Measurements from ENCODE around the gene GIN1. TPM values are rescaled to one million over a fixed set of nuclear protein-coding genes. Genes with fewer than 3 reads are reported as not detected.

Gene GIN1
- total RNA-seq, 4 donors from 2014 or later = 8.6 to 14.9 (median 11.6) TPM

DNA sequence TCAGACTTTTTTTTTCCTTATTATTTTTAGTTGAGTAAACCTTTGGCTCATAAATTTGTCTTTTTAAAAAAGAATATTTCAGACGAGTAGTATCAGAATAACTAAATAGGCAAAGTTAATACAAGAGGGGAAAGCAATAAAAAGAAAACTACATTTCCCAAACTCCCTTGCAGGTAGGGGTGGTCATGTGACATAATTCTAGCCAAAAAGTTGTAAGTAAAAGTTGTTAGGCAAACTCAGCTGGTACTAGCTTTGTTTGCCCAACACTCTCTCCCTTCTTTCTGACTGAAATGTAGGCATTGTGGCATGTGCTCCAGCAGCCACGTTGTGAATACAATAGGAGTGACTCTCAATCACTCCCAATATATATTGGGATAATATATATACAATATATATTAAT, 20.9 kb downstream of the GIN1 start:
- DNase-seq = no peak
- Histone ChIP-seq H3K27me3 (no peaks in the 10 kb centered on the region), H3K9me3 (no peaks in the 10 kb centered on the region), H3K27ac (no peak overlapping the region), H3K36me3 (no peaks in the 10 kb centered on the region), H3K4me1 (no peaks in the 10 kb centered on the region), H3K4me3 (replicated peaks in 1 of 3) (no peak overlapping the region)
- TF ChIP-seq, protein P1, sequence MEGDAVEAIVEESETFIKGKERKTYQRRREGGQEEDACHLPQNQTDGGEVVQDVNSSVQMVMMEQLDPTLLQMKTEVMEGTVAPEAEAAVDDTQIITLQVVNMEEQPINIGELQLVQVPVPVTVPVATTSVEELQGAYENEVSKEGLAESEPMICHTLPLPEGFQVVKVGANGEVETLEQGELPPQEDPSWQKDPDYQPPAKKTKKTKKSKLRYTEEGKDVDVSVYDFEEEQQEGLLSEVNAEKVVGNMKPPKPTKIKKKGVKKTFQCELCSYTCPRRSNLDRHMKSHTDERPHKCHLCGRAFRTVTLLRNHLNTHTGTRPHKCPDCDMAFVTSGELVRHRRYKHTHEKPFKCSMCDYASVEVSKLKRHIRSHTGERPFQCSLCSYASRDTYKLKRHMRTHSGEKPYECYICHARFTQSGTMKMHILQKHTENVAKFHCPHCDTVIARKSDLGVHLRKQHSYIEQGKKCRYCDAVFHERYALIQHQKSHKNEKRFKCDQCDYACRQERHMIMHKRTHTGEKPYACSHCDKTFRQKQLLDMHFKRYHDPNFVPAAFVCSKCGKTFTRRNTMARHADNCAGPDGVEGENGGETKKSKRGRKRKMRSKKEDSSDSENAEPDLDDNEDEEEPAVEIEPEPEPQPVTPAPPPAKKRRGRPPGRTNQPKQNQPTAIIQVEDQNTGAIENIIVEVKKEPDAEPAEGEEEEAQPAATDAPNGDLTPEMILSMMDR (IDR thresholded peaks at IDR 0.05) = no peak
- no peak for TF ChIP-seq POLR2A (IDR thresholded peaks at IDR 0.05)
- intact Hi-C loops (cut with DNase I) = no loop called here
- 68 to 75% methylated on average over 2 of the region's 2 CpGs for WGBS, 2 donors

- intact Hi-C loops (cut with DNase I) = no loop called here
- no peak overlapping the region for H3K27ac ChIP-seq
- TF ChIP-seq POLR2A (IDR thresholded peaks at IDR 0.05) = no peak
- TF ChIP-seq, protein P1 (IDR thresholded peaks at IDR 0.05) = no peak
- H3K4me1 ChIP-seq = no peaks in the 10 kb centered on the region
- H3K9me3 ChIP-seq = no peaks in the 10 kb centered on the region
- H3K4me3 ChIP-seq (replicated peaks in 1 of 3) = no peak overlapping the region
- 59 to 68% methylated on average over 2 of the region's 2 CpGs for WGBS, 2 donors
- peaks cover 0 to 5% of the 10 kb centered on the region in 2 donors for H3K36me3 ChIP-seq
- DNase-seq = no peak
- H3K27me3 ChIP-seq = no peaks in the 10 kb centered on the region
Observed at GRCh38 chr5:103094737-103095136, 25.2 kb downstream of the GIN1 start.

DNA sequence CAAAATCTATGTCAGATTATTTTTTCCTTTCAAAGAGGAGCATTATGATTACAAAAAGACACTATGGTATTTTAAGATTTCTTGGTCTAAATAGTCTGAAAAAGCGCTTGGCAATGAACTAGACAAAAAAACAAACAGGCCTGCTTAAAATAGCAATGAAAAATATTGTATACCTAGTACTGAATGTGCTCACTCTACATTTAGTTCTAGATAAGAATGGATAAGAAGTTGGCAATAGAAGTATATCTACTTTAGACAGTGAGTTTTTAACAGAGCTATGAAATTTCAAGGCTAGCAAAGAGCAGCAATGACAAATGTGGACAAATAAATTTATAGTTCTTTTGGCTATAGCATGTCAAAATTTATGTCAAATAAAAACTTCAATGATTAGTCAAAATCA, 26.2 kb downstream of the GIN1 start:
- H3K36me3 ChIP-seq = peaks cover 0 to 5% of the 10 kb centered on the region in 2 donors

GRCh38 chr5:103092676-103093075, 27.3 kb downstream of the GIN1 start:
- no peaks in the 10 kb centered on the region for H3K27me3 ChIP-seq
- H3K4me1 ChIP-seq = no peaks in the 10 kb centered on the region
- TF ChIP-seq, protein P1 (IDR thresholded peaks at IDR 0.05) = no peak
- TF ChIP-seq POLR2A (IDR thresholded peaks at IDR 0.05) = no peak
- H3K36me3 ChIP-seq = peaks cover 1 to 5% of the 10 kb centered on the region in 2 donors
- H3K9me3 ChIP-seq = no peaks in the 10 kb centered on the region
- intact Hi-C loops (cut with DNase I) = no loop called here
- no peak for DNase-seq
- no peak overlapping the region for H3K4me3 ChIP-seq (replicated peaks in 1 of 3)
- H3K27ac ChIP-seq = no peak overlapping the region
- 95 to 96% methylated on average over 3 of the region's 3 CpGs for WGBS, 2 donors

More for the DNA sequence above, 26.2 kb downstream of the GIN1 start:
- Histone ChIP-seq H3K4me3 (replicated peaks in 1 of 3) (no peak overlapping the region), H3K27ac (no peak overlapping the region), H3K9me3 (no peaks in the 10 kb centered on the region), H3K27me3 (no peaks in the 10 kb centered on the region), H3K4me1 (no peaks in the 10 kb centered on the region)
- DNase-seq = no peak
- WGBS, 2 donors = 89 to 93% methylated on average over 1 of the region's 1 CpG
- intact Hi-C loops (cut with DNase I) = no loop called here
- TF ChIP-seq POLR2A (IDR thresholded peaks at IDR 0.05) = no peak
- TF ChIP-seq, protein P1 (IDR thresholded peaks at IDR 0.05) = no peak

DNA sequence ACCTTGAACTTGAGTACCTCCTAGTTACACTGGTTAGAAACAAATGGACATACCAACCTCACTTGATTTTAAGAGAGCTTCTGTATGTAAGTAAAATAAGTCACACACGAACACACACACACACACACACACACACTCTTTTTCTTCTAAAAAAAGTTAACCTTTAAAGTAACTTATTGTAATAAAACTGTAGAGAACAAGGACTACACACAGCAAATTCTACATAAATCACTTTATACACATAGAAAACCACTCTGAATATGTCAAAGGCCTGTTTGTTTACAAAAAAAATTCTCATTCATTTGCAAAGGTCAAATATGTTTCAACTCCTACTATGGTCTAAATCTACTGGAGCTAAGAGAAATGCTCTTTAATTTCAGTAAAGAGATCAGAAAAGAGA, 29.1 kb downstream of the GIN1 start:
- peaks cover 15 to 17% of the 10 kb centered on the region in 2 donors for H3K36me3 ChIP-seq

More for the DNA sequence above, 29.1 kb downstream of the GIN1 start:
- DNase-seq = no peak
- 93% methylated on average over 1 of the region's 1 CpG for WGBS, 2 donors
- TF ChIP-seq, protein P1 (IDR thresholded peaks at IDR 0.05) = no peak
- TF ChIP-seq POLR2A (IDR thresholded peaks at IDR 0.05) = no peak
- Histone ChIP-seq H3K27me3 (no peaks in the 10 kb centered on the region), H3K4me3 (replicated peaks in 1 of 3) (no peak overlapping the region), H3K4me1 (no peaks in the 10 kb centered on the region), H3K9me3 (no peaks in the 10 kb centered on the region), H3K27ac (no peak overlapping the region)
- intact Hi-C loops (cut with DNase I) = no loop called here

Data from thyroid gland (tissue), 4 donors.